ENCODE measurements around the gene MYOM1.

The MYOM1 gene

DNA sequence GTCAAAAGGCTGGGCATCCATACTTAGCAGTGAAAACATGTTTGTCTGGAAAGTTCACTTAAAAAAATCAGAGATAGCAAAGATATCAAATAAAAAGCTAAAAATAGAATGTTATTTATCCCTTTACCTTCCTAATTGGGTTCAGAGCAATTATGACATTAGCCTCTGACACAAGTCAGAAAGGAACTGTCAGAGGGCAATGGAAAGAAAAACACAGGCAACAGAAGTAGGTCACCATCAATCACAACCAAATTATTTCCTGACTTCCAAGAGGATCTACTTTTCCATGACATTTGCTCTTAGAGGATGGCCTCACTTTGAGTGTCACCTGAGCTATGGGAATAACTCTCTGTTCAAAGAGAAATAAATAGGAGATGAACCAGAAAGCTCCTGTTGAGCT, 27.5 kb downstream of the MYOM1 start:
- Histone ChIP-seq H3K9me3 (replicated peaks; ENCODE audit: insufficient read depth, low read length) (no peaks in the 10 kb centered on the region), H3K4me2 (ENCODE audit: low read depth, low read length) (no peak overlapping the region), H3K4me1 (ENCODE audit: low read length) (no peaks in the 10 kb centered on the region), H3F3A (ENCODE audit: insufficient read depth, low read length) (no peaks in the 10 kb centered on the region), H3K9me2 (replicated peaks; ENCODE audit: insufficient read depth, low read length) (no peaks in the 10 kb centered on the region), H3K4me3 (ENCODE audit: low read length) (no peak overlapping the region), H4K20me1 (ENCODE audit: insufficient read depth, low read length) (no peaks in the 10 kb centered on the region), H3K27ac (ENCODE audit: low read length) (no peak overlapping the region), H2AFZ (ENCODE audit: low read length) (no peak overlapping the region), H3K36me3 (replicated peaks; ENCODE audit: insufficient read depth, low read length) (no peaks in the 10 kb centered on the region), H3K27me3 (replicated peaks; ENCODE audit: insufficient read depth, low read length) (no peaks in the 10 kb centered on the region), H3K79me2 (ENCODE audit: low read length) (no peaks in the 10 kb centered on the region), H3K9ac (ENCODE audit: low read length) (no peak overlapping the region)
- DNase-seq, result no peak
- TF ChIP-seq CTCF (IDR thresholded peaks at IDR 0.05; ENCODE audit: low read length) (no peak), EZH2 (optimal IDR thresholded peaks at IDR 0.05; ENCODE audit: low read depth, low read length) (no peak), EZH2phosphoT487 (IDR thresholded peaks at IDR 0.05; ENCODE audit: low read length) (no peak)

GRCh38 chr18:3190610-3191009, 29.2 kb downstream of the MYOM1 start:
- H3K4me3 ChIP-seq (ENCODE audit: low read length), result no peak overlapping the region
- no peaks in the 10 kb centered on the region for H3K79me2 ChIP-seq (ENCODE audit: low read length)
- no peaks in the 10 kb centered on the region for H3K36me3 ChIP-seq (replicated peaks; ENCODE audit: insufficient read depth, low read length)
- TF ChIP-seq CTCF (IDR thresholded peaks at IDR 0.05; ENCODE audit: low read length) (no peak), EZH2 (optimal IDR thresholded peaks at IDR 0.05; ENCODE audit: low read depth, low read length) (no peak)
- no peaks in the 10 kb centered on the region for H3K9me2 ChIP-seq (replicated peaks; ENCODE audit: insufficient read depth, low read length)
- no peaks in the 10 kb centered on the region for H3K4me1 ChIP-seq (ENCODE audit: low read length)
- H3K9me3 ChIP-seq (replicated peaks; ENCODE audit: insufficient read depth, low read length), result no peaks in the 10 kb centered on the region
- H3K27me3 ChIP-seq (replicated peaks; ENCODE audit: insufficient read depth, low read length), result no peaks in the 10 kb centered on the region
- no peak overlapping the region for H3K9ac ChIP-seq (ENCODE audit: low read length)
- no peak overlapping the region for H2AFZ ChIP-seq (ENCODE audit: low read length)
- DNase-seq, result no peak
- H3F3A ChIP-seq (ENCODE audit: insufficient read depth, low read length), result no peaks in the 10 kb centered on the region
- H3K4me2 ChIP-seq (ENCODE audit: low read depth, low read length), result no peak overlapping the region
- H4K20me1 ChIP-seq (ENCODE audit: insufficient read depth, low read length), result no peaks in the 10 kb centered on the region
- no peak overlapping the region for H3K27ac ChIP-seq (ENCODE audit: low read length)

DNA sequence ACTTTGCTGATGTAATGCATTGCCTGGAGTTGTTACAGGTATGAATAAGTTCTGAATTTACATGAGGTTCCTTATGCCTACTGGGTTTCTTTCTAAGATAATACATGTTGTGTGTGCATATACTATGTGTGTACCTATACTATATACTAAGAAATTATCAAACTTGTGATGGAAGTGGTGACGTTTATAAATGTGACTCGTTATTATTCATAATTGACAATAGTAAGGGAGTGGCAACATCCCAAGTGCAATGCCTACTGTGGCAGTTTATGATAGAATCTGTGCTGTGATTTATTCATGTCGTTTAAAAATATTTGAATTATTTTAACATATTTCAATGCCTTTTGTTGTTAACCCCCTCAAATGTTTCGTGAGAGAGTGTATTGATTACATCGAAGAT, 29.9 kb downstream of the MYOM1 start:
- no peaks in the 10 kb centered on the region for H3K9me2 ChIP-seq (replicated peaks; ENCODE audit: insufficient read depth, low read length)
- TF ChIP-seq CTCF (IDR thresholded peaks at IDR 0.05; ENCODE audit: low read length) (no peak), EZH2 (optimal IDR thresholded peaks at IDR 0.05; ENCODE audit: low read depth, low read length) (no peak), EZH2phosphoT487 (IDR thresholded peaks at IDR 0.05; ENCODE audit: low read length) (no peak)

More for the DNA sequence above, 29.9 kb downstream of the MYOM1 start:
- Histone ChIP-seq H3K27me3 (replicated peaks; ENCODE audit: insufficient read depth, low read length) (no peaks in the 10 kb centered on the region), H3K4me1 (ENCODE audit: low read length) (no peaks in the 10 kb centered on the region), H4K20me1 (ENCODE audit: insufficient read depth, low read length) (no peaks in the 10 kb centered on the region), H3K4me3 (ENCODE audit: low read length) (no peak overlapping the region), H3F3A (ENCODE audit: insufficient read depth, low read length) (no peaks in the 10 kb centered on the region), H3K79me2 (ENCODE audit: low read length) (no peaks in the 10 kb centered on the region), H3K9me3 (replicated peaks; ENCODE audit: insufficient read depth, low read length) (no peaks in the 10 kb centered on the region), H3K4me2 (ENCODE audit: low read depth, low read length) (no peak overlapping the region), H3K9ac (ENCODE audit: low read length) (no peak overlapping the region), H3K36me3 (replicated peaks; ENCODE audit: insufficient read depth, low read length) (no peaks in the 10 kb centered on the region), H2AFZ (ENCODE audit: low read length) (no peak overlapping the region), H3K27ac (ENCODE audit: low read length) (no peak overlapping the region)
- DNase-seq, result no peak

Measured in MM.1S (cell line).